Neural cell (in vitro differentiated cells): ENCODE data around the gene VSTM2B.

Experiments
- CTCF ChIP-seq: fragments of 450-650 bp; IDR thresholded peaks from 2 replicates; pipeline ENCODE4 v1.5.1; 2014; ENCODE audit warnings: antibody characterized with exemption, mild to moderate bottlenecking, moderate library complexity; ENCODE audit not compliant: poor library complexity, severe bottlenecking
- EP300 ChIP-seq: fragments of 450-650 bp; conservative IDR thresholded peaks from 2 replicates; pipeline ENCODE4 v1.6.1; 2014; ENCODE audit warnings: antibody characterized with exemption, mild to moderate bottlenecking, moderate library complexity; ENCODE audit not compliant: poor library complexity, severe bottlenecking
- REST ChIP-seq: IDR thresholded peaks from 2 replicates; pipeline ENCODE4 v1.6.1; 2012; ENCODE audit warnings: borderline replicate concordance

GRCh38 chr19:29510701-29511265, 15.0 kb upstream of the VSTM2B start:
- TF ChIP-seq CTCF (no peak), EP300 (no peak), REST (no peak)
